ENCODE measurements around the gene CNTN2. TPM values are rescaled to one million over a fixed set of nuclear protein-coding genes. Genes with fewer than 3 reads are reported as not detected.

Gene CNTN2
- total RNA-seq = not detected

GRCh38 chr1:205042911-205043806, at the start of gene CNTN2:
TSS of gene CNTN2 (plus strand) at chr1:205043212. CDS start at chr1:205053186, 9,974 bp downstream.
- peaks cover 37% of the 10 kb centered on the region for H3K27me3 Mint-ChIP-seq
- H3K4me3 Mint-ChIP-seq = no peak within 1 kb of the TSS
- H3K27ac Mint-ChIP-seq = no peak within 1 kb of the TSS
- H3K9me3 Mint-ChIP-seq = no peaks in the 10 kb centered on the region
- H3K36me3 Mint-ChIP-seq = no peaks in the 10 kb centered on the region
- CTCF ChIA-PET = interaction anchor here (1.3 kb wide), 1 partner anchor 18 kb away, joined by 5 read pairs; no protein-coding TSS in a partner anchor
- POLR2A ChIA-PET = no interaction called here
- intact Hi-C loops (cut with micrococcal nuclease) = no loop called here
- DNase-seq = no peak
- no peaks in the 10 kb centered on the region for H3K4me1 Mint-ChIP-seq (ENCODE audit: low read depth)

- intact Hi-C loops (cut with micrococcal nuclease) = loop anchor here (5.0 kb wide), 1 partner anchor 263 kb away; no protein-coding TSS in a partner anchor
- H3K27ac Mint-ChIP-seq = no peak overlapping the region
- no peaks in the 10 kb centered on the region for H3K9me3 Mint-ChIP-seq
- DNase-seq = no peak
- H3K36me3 Mint-ChIP-seq = no peaks in the 10 kb centered on the region
- H3K4me1 Mint-ChIP-seq (ENCODE audit: low read depth) = peaks cover 7% of the 10 kb centered on the region
- peaks cover 2% of the 10 kb centered on the region for H3K27me3 Mint-ChIP-seq
- no peak overlapping the region for H3K4me3 Mint-ChIP-seq
- CTCF ChIA-PET = interaction anchor here (8.2 kb wide), 1 partner anchor 68 kb away, joined by 107 read pairs; no protein-coding TSS in a partner anchor
- POLR2A ChIA-PET = no interaction called here
Observed at GRCh38 chr1:204994086-204994862, 48.7 kb upstream of the CNTN2 start.

GRCh38 chr1:204996981-204997380, 46.0 kb upstream of the CNTN2 start:
- H3K27ac Mint-ChIP-seq = no peak overlapping the region
- H3K4me3 Mint-ChIP-seq = no peak overlapping the region
- H3K27me3 Mint-ChIP-seq = no peaks in the 10 kb centered on the region
- intact Hi-C loops (cut with micrococcal nuclease) = no loop called here
- no peak for DNase-seq
- H3K36me3 Mint-ChIP-seq = no peaks in the 10 kb centered on the region
- peaks cover 7% of the 10 kb centered on the region for H3K4me1 Mint-ChIP-seq (ENCODE audit: low read depth)
- H3K9me3 Mint-ChIP-seq = no peaks in the 10 kb centered on the region
- CTCF ChIA-PET = no interaction called here
- POLR2A ChIA-PET = no interaction called here

GRCh38 chr1:204997591-204998355, 45.2 kb upstream of the CNTN2 start:
- DNase-seq = no peak
- no peak overlapping the region for H3K27ac Mint-ChIP-seq
- no peaks in the 10 kb centered on the region for H3K9me3 Mint-ChIP-seq
- intact Hi-C loops (cut with micrococcal nuclease) = no loop called here
- H3K4me1 Mint-ChIP-seq (ENCODE audit: low read depth) = no peaks in the 10 kb centered on the region
- H3K27me3 Mint-ChIP-seq = no peaks in the 10 kb centered on the region
- H3K36me3 Mint-ChIP-seq = no peaks in the 10 kb centered on the region
- ChIA-PET POLR2A (no interaction called here), CTCF (interaction anchor here (0.7 kb wide), 1 partner anchor 64 kb away, joined by 3 read pairs; no protein-coding TSS in a partner anchor)
- H3K4me3 Mint-ChIP-seq = no peak overlapping the region

GRCh38 chr1:205001162-205001561, 41.9 kb upstream of the CNTN2 start:
- H3K36me3 Mint-ChIP-seq = no peaks in the 10 kb centered on the region
- CTCF ChIA-PET = interaction anchor here (1.1 kb wide), 1 partner anchor 60 kb away, joined by 3 read pairs; no protein-coding TSS in a partner anchor
- H3K9me3 Mint-ChIP-seq = no peaks in the 10 kb centered on the region
- no peak for DNase-seq
- no peak overlapping the region for H3K27ac Mint-ChIP-seq
- H3K4me3 Mint-ChIP-seq = no peak overlapping the region
- POLR2A ChIA-PET = no interaction called here
- H3K4me1 Mint-ChIP-seq (ENCODE audit: low read depth) = no peaks in the 10 kb centered on the region
- H3K27me3 Mint-ChIP-seq = no peaks in the 10 kb centered on the region
- intact Hi-C loops (cut with micrococcal nuclease) = no loop called here

- intact Hi-C loops (cut with micrococcal nuclease) = no loop called here
- POLR2A ChIA-PET = no interaction called here
- DNase-seq = no peak
- H3K4me3 Mint-ChIP-seq = no peak overlapping the region
- no peaks in the 10 kb centered on the region for H3K9me3 Mint-ChIP-seq
- H3K27ac Mint-ChIP-seq = no peak overlapping the region
- CTCF ChIA-PET = interaction anchor here (0.8 to 1.3 kb wide), 2 partner anchors 14 to 59 kb away, joined by 3 to 4 read pairs; no protein-coding TSS in a partner anchor
- H3K36me3 Mint-ChIP-seq = no peaks in the 10 kb centered on the region
- H3K27me3 Mint-ChIP-seq = no peaks in the 10 kb centered on the region
- no peaks in the 10 kb centered on the region for H3K4me1 Mint-ChIP-seq (ENCODE audit: low read depth)
Observed at GRCh38 chr1:205002705-205003104, 40.3 kb upstream of the CNTN2 start.

- Mint-ChIP-seq H3K4me1 (ENCODE audit: low read depth) (no peaks in the 10 kb centered on the region), H3K27me3 (no peaks in the 10 kb centered on the region), H3K9me3 (no peaks in the 10 kb centered on the region), H3K36me3 (no peaks in the 10 kb centered on the region), H3K27ac (no peak overlapping the region), H3K4me3 (no peak overlapping the region)
- intact Hi-C loops (cut with micrococcal nuclease) = no loop called here
- no peak for DNase-seq
- ChIA-PET POLR2A (no interaction called here), CTCF (interaction anchor here (0.8 to 1.3 kb wide), 2 partner anchors 15 to 58 kb away, joined by 3 to 4 read pairs; no protein-coding TSS in a partner anchor)
Observed at GRCh38 chr1:205003358-205004131, 39.5 kb upstream of the CNTN2 start.

- POLR2A ChIA-PET = no interaction called here
- Mint-ChIP-seq H3K4me3 (no peak overlapping the region), H3K36me3 (no peaks in the 10 kb centered on the region), H3K27me3 (no peaks in the 10 kb centered on the region), H3K9me3 (no peaks in the 10 kb centered on the region), H3K27ac (no peak overlapping the region), H3K4me1 (ENCODE audit: low read depth) (no peaks in the 10 kb centered on the region)
- CTCF ChIA-PET = no interaction called here
- intact Hi-C loops (cut with micrococcal nuclease) = no loop called here
- no peak for DNase-seq
Observed at GRCh38 chr1:205004351-205004750, 38.7 kb upstream of the CNTN2 start.

GRCh38 chr1:205008896-205009295, 34.1 kb upstream of the CNTN2 start:
- no peaks in the 10 kb centered on the region for H3K27me3 Mint-ChIP-seq
- CTCF ChIA-PET = no interaction called here

GRCh38 chr1:205009670-205010069, 33.3 kb upstream of the CNTN2 start:
- intact Hi-C loops (cut with micrococcal nuclease) = no loop called here
- ChIA-PET POLR2A (no interaction called here), CTCF (no interaction called here)
- Mint-ChIP-seq H3K27me3 (no peaks in the 10 kb centered on the region), H3K4me1 (ENCODE audit: low read depth) (no peaks in the 10 kb centered on the region), H3K9me3 (no peaks in the 10 kb centered on the region), H3K27ac (no peak overlapping the region), H3K4me3 (no peak overlapping the region), H3K36me3 (no peaks in the 10 kb centered on the region)
- DNase-seq = no peak

More at GRCh38 chr1:205008896-205009295, 34.1 kb upstream of the CNTN2 start:
- no peak overlapping the region for H3K27ac Mint-ChIP-seq
- no peaks in the 10 kb centered on the region for H3K36me3 Mint-ChIP-seq
- H3K4me1 Mint-ChIP-seq (ENCODE audit: low read depth) = no peaks in the 10 kb centered on the region
- H3K9me3 Mint-ChIP-seq = no peaks in the 10 kb centered on the region
- no peak for DNase-seq
- H3K4me3 Mint-ChIP-seq = no peak overlapping the region
- POLR2A ChIA-PET = no interaction called here
- intact Hi-C loops (cut with micrococcal nuclease) = no loop called here

- DNase-seq = no peak
- Mint-ChIP-seq H3K9me3 (no peaks in the 10 kb centered on the region), H3K4me1 (ENCODE audit: low read depth) (no peaks in the 10 kb centered on the region), H3K36me3 (no peaks in the 10 kb centered on the region), H3K27ac (no peak overlapping the region), H3K27me3 (no peaks in the 10 kb centered on the region), H3K4me3 (no peak overlapping the region)
- intact Hi-C loops (cut with micrococcal nuclease) = no loop called here
- ChIA-PET CTCF (no interaction called here), POLR2A (no interaction called here)
Observed at GRCh38 chr1:205012391-205013140, 30.4 kb upstream of the CNTN2 start.
